Upper lobe of right lung (tissue), 1 donor: ENCODE data around the gene ZNF385D. TPM values are rescaled to one million over a fixed set of nuclear protein-coding genes. Genes with fewer than 3 reads are reported as not detected.

Source experiments
- ATAC-seq: fragments of 200-7000 bp; cut with Tn5 transposase; one replicate; pipeline ENCODE4 v1.9.1; 2020; ENCODE audit warnings: mild to moderate bottlenecking, moderate library complexity
- DNase-seq: peaks from one replicate; pipeline ENCODE4 v3.0.0-alpha.2; 2020
- H3K27ac ChIP-seq: fragments of 200-600 bp; one replicate; pipeline ENCODE4 v1.8.0; 2022
- H3K27me3 ChIP-seq: fragments of 200-600 bp; one replicate; pipeline ENCODE4 v1.8.0; 2022; ENCODE audit warnings: mild to moderate bottlenecking
- H3K36me3 ChIP-seq: fragments of 200-600 bp; one replicate; pipeline ENCODE4 v1.8.0; 2022
- H3K4me1 ChIP-seq: fragments of 200-600 bp; one replicate; pipeline ENCODE4 v1.8.0; 2022
- H3K4me3 ChIP-seq: fragments of 200-600 bp; one replicate; pipeline ENCODE4 v1.8.0; 2022; ENCODE audit warnings: mild to moderate bottlenecking
- H3K9me3 ChIP-seq: fragments of 200-600 bp; one replicate; pipeline ENCODE4 v1.8.0; 2022
- intact Hi-C: fragments of 100-400 bp; cut with DNase I; formaldehyde crosslinking; loops from one replicate; pipeline ENCODE4 v1.11.0; 2022
- total RNA-seq: library from RNA; stranded (reverse); fragmentation: NEBNext Ultra II Directional; extraction: Animal tissue kit (Norgen Biotek cat#: 25700); gene quantifications from one replicate; pipeline ENCODE4 v1.2.1, GENCODE V29; 2021
- TF ChIP-seq, protein P1 (sequence below): fragments of 200-600 bp; IDR thresholded peaks from one replicate; pipeline ENCODE4 v1.8.0; 2022; ENCODE audit warnings: antibody characterized with exemption
- donor health status: DM: no; HTN: yes; CAD: no; lungs with severe emphysema.

ZNF385D gene
- total RNA-seq, 1 donor from 2014 or later: 9.4 TPM

DNA sequence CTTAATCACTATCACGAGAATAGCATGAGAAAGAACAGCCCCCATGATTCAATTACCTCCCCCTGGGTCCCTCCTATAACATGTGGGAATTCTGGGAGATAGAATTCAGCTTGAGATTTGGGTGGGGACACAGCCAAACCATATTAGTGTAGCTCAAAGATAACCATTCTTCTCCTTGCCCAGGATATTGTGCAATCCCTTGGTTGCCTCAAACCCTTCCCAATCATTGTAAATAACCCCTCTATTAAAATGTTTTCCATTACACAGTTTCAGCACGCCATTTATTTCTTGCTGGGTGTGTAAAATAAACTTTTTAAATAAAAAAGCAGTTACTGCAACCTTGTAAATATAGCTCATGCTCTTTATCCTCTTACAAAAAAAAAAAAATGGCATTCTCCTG, 47.7 kb downstream of the ZNF385D start:
- Histone ChIP-seq H3K36me3 (no peaks in the 10 kb centered on the region), H3K27me3 (no peaks in the 10 kb centered on the region), H3K9me3 (no peaks in the 10 kb centered on the region), H3K4me3 (no peak overlapping the region), H3K27ac (no peak overlapping the region), H3K4me1 (no peaks in the 10 kb centered on the region)
- ATAC-seq: no peak
- TF ChIP-seq, protein P1, sequence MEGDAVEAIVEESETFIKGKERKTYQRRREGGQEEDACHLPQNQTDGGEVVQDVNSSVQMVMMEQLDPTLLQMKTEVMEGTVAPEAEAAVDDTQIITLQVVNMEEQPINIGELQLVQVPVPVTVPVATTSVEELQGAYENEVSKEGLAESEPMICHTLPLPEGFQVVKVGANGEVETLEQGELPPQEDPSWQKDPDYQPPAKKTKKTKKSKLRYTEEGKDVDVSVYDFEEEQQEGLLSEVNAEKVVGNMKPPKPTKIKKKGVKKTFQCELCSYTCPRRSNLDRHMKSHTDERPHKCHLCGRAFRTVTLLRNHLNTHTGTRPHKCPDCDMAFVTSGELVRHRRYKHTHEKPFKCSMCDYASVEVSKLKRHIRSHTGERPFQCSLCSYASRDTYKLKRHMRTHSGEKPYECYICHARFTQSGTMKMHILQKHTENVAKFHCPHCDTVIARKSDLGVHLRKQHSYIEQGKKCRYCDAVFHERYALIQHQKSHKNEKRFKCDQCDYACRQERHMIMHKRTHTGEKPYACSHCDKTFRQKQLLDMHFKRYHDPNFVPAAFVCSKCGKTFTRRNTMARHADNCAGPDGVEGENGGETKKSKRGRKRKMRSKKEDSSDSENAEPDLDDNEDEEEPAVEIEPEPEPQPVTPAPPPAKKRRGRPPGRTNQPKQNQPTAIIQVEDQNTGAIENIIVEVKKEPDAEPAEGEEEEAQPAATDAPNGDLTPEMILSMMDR: no peak
- intact Hi-C loops: no loop called here
- no peak for DNase-seq

DNA sequence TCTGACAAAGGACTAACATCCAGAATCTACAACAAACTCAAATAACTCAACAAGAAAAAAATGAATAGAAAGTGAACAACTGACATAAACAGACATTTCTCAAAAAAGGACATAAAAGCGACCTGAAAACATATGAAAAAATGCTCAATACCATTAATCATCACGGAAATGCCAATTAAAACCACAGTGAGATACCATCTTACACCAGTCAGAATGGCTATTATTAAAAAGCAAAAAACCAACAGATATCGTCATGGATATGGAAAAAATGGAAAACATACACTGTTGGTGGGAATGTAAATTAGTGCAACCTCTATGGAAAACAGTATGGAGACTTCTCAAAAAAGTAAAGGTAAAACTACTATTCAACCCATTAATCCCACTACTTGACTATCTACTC, 53.3 kb downstream of the ZNF385D start:
- no peak for ATAC-seq
- DNase-seq: no peak
- H3K27me3 ChIP-seq: no peaks in the 10 kb centered on the region
- no peak overlapping the region for H3K4me3 ChIP-seq
- H3K9me3 ChIP-seq: no peaks in the 10 kb centered on the region
- TF ChIP-seq, protein P1: no peak
- intact Hi-C loops: no loop called here
- no peaks in the 10 kb centered on the region for H3K36me3 ChIP-seq
- no peak overlapping the region for H3K27ac ChIP-seq
- no peaks in the 10 kb centered on the region for H3K4me1 ChIP-seq

DNA sequence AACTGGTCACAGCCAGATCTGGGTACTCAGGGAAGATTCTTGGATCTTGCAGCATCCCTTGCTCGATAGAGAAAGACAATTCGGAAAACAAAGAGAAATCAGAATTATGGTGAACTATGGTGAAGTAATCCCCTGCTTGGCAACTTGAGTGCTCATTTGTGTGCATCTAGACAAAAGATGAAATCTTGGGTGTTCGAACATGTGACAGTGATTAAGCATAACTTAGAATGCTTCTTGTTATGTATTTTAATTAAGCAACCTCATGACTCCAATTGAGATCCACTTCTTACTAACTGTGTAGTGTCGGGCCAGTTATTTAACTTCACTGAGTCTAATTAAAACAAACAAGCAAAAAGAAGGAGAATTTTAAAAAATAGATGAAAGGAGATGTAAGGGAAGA, 56.5 kb downstream of the ZNF385D start:
- H3K36me3 ChIP-seq: no peaks in the 10 kb centered on the region
- no peak for ATAC-seq
- no peak overlapping the region for H3K4me3 ChIP-seq
- no peak overlapping the region for H3K27ac ChIP-seq
- H3K9me3 ChIP-seq: no peaks in the 10 kb centered on the region
- DNase-seq: no peak
- TF ChIP-seq, protein P1: no peak
- H3K4me1 ChIP-seq: no peaks in the 10 kb centered on the region
- no peaks in the 10 kb centered on the region for H3K27me3 ChIP-seq
- intact Hi-C loops: no loop called here

DNA sequence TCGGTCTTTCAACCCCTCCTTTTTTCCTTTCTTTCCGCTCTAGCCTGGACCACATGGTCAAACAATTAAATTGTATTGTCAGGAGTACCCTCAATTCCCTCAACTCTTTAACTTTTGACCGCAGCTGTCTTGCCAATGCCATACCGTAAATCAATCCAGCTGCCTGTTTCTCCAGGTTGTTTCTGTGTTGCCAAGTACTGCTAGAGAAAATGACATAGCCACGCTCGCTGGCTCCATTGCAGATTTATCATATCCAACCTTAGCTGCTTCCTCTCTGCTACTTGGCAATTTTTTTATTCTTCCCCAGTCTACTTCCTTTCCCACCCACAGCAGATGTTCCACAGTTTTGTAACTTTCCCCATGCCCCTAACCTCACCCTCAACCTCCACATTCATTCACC, 60.0 kb downstream of the ZNF385D start:
- intact Hi-C loops: no loop called here
- Histone ChIP-seq H3K9me3 (no peaks in the 10 kb centered on the region), H3K4me3 (no peak overlapping the region)

DNA sequence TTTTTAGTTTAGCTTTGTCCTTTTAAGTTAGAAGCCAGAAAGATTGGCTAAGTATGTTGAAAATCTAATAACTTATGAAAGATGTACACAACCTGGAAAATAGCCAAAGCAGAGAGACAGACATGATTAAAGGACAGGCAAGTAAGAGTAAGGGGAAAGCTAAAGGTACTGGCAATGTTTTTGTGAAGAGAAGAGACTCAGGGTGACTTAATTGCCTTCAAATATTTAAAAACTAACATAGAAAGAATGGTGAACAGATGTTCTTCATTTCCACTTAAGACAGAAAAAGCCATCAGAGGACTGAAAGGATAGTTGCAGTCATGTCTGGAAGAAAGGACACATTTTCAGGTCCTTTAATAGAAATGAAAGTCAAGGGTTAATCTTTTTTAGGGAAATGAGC, 68.8 kb downstream of the ZNF385D start:
- Histone ChIP-seq H3K9me3 (no peaks in the 10 kb centered on the region), H3K36me3 (no peaks in the 10 kb centered on the region), H3K4me3 (no peak overlapping the region), H3K4me1 (no peaks in the 10 kb centered on the region), H3K27ac (no peak overlapping the region), H3K27me3 (no peaks in the 10 kb centered on the region)
- no peak for ATAC-seq
- DNase-seq: no peak
- intact Hi-C loops: no loop called here
- TF ChIP-seq, protein P1: no peak

More for the DNA sequence above, 60.0 kb downstream of the ZNF385D start:
- Histone ChIP-seq H3K36me3 (no peaks in the 10 kb centered on the region), H3K27me3 (no peaks in the 10 kb centered on the region), H3K4me1 (no peaks in the 10 kb centered on the region), H3K27ac (no peak overlapping the region)
- TF ChIP-seq, protein P1: no peak
- DNase-seq (no peak), ATAC-seq (no peak)

DNA sequence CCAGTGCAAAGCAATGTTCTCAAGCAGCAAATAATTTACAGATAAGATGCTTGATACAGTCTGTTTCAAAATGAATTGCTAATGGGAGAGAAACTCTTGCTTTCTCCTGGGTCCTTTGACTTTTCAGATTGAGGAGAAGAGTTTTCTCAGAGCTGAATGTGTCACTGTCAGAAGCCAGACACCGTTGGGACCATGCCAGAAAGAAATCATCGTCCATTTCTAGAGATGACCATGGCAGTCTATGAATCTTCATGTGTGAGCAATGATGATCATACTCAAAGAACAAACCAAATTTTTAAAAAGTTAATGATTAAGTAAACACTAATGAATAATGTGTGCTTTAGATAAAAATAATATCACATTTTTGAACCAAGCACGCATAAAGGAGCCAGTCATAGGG, 77.6 kb downstream of the ZNF385D start:
- H3K27me3 ChIP-seq: no peaks in the 10 kb centered on the region
- no peak for ATAC-seq
- intact Hi-C loops: no loop called here
- H3K9me3 ChIP-seq: no peaks in the 10 kb centered on the region
- DNase-seq: no peak
- H3K36me3 ChIP-seq: no peaks in the 10 kb centered on the region
- TF ChIP-seq, protein P1: no peak
- no peaks in the 10 kb centered on the region for H3K4me1 ChIP-seq
- H3K27ac ChIP-seq: no peak overlapping the region
- no peak overlapping the region for H3K4me3 ChIP-seq
